Osteoblast (primary cell): ENCODE results near the gene EPHB2. TPM values are rescaled to one million over a fixed set of nuclear protein-coding genes. Genes with fewer than 3 reads are reported as not detected.

Experiments
- DNase-seq: peaks from one replicate; pipeline ENCODE4 v3.0.0; 2011; ENCODE audit warnings: low spot score, mixed read lengths; ENCODE audit not compliant: insufficient read length; ENCODE audit errors: missing footprints
- H2AFZ ChIP-seq: 2 replicates; pipeline ENCODE4 v1.6.0; 2011; ENCODE audit warnings: mild to moderate bottlenecking, low read length
- H3K27ac ChIP-seq: 2 replicates; pipeline ENCODE4 v1.5.1; 2011; ENCODE audit warnings: mild to moderate bottlenecking, low read depth, low read length, moderate library complexity
- H3K27me3 ChIP-seq: 2 replicates; pipeline ENCODE4 v1.6.0; 2012; ENCODE audit warnings: mild to moderate bottlenecking, control low read depth, inconsistent platforms, low read length, moderate library complexity; ENCODE audit not compliant: insufficient read depth
- H3K36me3 ChIP-seq: 2 replicates; pipeline ENCODE4 v1.5.1; 2011; ENCODE audit warnings: mild to moderate bottlenecking, low read length, control low read depth, moderate library complexity; ENCODE audit not compliant: insufficient read depth
- H3K4me1 ChIP-seq: 2 replicates; pipeline ENCODE4 v1.5.1; 2011; ENCODE audit warnings: mild to moderate bottlenecking, low read length, control low read depth, moderate library complexity; ENCODE audit not compliant: insufficient read depth
- H3K4me2 ChIP-seq: 2 replicates; pipeline ENCODE4 v1.6.0; 2011; ENCODE audit warnings: mild to moderate bottlenecking, low read length; ENCODE audit not compliant: insufficient read depth
- H3K4me3 ChIP-seq: fragments of 200-600 bp; sonication (generic); 3 replicates; pipeline ENCODE4 v1.5.1; 2012; ENCODE audit warnings: mild to moderate bottlenecking, low read length, inconsistent platforms; ENCODE audit not compliant: insufficient read depth
- H3K79me2 ChIP-seq: 2 replicates; pipeline ENCODE4 v1.6.0; 2012; ENCODE audit warnings: mild to moderate bottlenecking, low read length, control low read depth, inconsistent platforms; ENCODE audit not compliant: insufficient read depth
- H3K9me3 ChIP-seq: 2 replicates; pipeline ENCODE4 v1.5.1; 2011; ENCODE audit warnings: low read depth, low read length, control low read depth
- H4K20me1 ChIP-seq: 2 replicates; pipeline ENCODE4 v1.6.0; 2012; ENCODE audit warnings: mild to moderate bottlenecking, low read length, control low read depth; ENCODE audit not compliant: insufficient read depth
- total RNA-seq: library from RNA; depleted of rRNA; stranded (reverse); fragments of >200 nt; gene quantifications from 2 replicates; pipeline ENCODE4 v1.2.3, GENCODE V29; 2012
- TF ChIP-seq, protein P1 (sequence below): IDR thresholded peaks from 2 replicates; pipeline ENCODE4 v1.5.1; 2011; ENCODE audit warnings: mild to moderate bottlenecking, low read depth, low read length, moderate library complexity; ENCODE audit errors: extremely low read depth

Gene EPHB2
- total RNA-seq, 1 donor, result 8.7 TPM

DNA sequence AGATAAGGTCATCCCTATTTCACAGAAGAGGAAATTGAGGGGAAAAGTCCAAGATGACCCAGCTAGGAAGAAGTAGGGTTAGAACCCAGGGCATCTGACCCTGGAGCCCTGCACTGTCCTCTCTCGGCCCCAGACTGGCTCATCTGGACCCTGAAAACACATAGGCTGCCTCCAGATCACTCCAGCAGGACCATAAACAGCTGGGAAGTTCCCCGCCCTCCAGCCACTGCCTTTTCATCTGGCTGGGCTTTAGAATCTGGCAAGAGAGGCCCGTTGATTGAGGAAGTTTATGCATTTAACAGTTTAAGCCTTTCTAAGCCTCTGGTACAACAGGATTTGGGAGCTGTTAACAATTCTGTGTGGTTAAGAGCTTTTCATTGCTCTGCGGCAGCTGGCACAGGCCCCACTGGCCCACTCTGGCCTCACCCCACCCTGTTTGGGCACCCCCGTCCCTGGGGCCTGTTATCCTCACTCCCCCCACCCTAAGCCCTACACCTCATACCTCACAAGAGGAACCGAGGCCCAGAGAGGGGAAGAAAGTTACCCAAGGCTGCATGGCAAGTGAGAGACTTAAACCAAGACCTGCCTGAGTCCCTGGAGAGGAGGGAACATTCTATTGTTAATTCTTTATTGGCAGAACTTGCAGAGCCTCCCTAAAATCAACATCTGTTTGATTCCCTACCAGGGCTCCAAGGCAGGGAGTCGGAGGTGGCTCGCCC is 84.2 kb downstream of the EPHB2 start:
- H3K4me3 ChIP-seq, result no peak overlapping the region
- no peak for DNase-seq
- H3K4me2 ChIP-seq, result no peak overlapping the region
- TF ChIP-seq, protein P1, sequence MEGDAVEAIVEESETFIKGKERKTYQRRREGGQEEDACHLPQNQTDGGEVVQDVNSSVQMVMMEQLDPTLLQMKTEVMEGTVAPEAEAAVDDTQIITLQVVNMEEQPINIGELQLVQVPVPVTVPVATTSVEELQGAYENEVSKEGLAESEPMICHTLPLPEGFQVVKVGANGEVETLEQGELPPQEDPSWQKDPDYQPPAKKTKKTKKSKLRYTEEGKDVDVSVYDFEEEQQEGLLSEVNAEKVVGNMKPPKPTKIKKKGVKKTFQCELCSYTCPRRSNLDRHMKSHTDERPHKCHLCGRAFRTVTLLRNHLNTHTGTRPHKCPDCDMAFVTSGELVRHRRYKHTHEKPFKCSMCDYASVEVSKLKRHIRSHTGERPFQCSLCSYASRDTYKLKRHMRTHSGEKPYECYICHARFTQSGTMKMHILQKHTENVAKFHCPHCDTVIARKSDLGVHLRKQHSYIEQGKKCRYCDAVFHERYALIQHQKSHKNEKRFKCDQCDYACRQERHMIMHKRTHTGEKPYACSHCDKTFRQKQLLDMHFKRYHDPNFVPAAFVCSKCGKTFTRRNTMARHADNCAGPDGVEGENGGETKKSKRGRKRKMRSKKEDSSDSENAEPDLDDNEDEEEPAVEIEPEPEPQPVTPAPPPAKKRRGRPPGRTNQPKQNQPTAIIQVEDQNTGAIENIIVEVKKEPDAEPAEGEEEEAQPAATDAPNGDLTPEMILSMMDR, result no peak
- H3K9me3 ChIP-seq, result no peaks in the 10 kb centered on the region
- no peaks in the 10 kb centered on the region for H4K20me1 ChIP-seq
- H3K4me1 ChIP-seq, result peaks cover 5% of the 10 kb centered on the region
- no peak overlapping the region for H2AFZ ChIP-seq
- no peaks in the 10 kb centered on the region for H3K27me3 ChIP-seq
- no peaks in the 10 kb centered on the region for H3K79me2 ChIP-seq
- H3K36me3 ChIP-seq, result no peaks in the 10 kb centered on the region
- H3K27ac ChIP-seq, result no peak overlapping the region

DNA sequence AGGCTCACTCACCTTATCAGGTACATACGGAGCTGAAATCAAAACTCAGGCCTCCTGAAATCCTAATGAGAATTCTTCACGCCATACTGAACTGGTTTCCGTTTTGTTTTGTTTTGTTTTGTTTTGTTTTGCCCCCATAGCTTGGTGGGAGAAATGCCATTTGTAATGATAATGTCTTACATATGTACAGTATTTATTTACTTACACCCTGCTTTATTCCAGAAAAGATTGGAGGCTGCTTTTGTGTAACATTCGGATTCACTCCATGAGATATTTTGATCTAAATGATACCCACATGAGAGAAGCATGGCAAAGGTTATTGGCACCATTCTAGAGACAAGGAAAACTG is 84.7 kb downstream of the EPHB2 start:
- Histone ChIP-seq H3K4me3 (no peak overlapping the region), H4K20me1 (no peaks in the 10 kb centered on the region), H3K27ac (no peak overlapping the region), H3K4me2 (no peak overlapping the region), H3K79me2 (no peaks in the 10 kb centered on the region), H3K27me3 (no peaks in the 10 kb centered on the region), H3K4me1 (peaks cover 5% of the 10 kb centered on the region), H2AFZ (no peak overlapping the region), H3K9me3 (no peaks in the 10 kb centered on the region), H3K36me3 (no peaks in the 10 kb centered on the region)
- TF ChIP-seq, protein P1, result no peak
- no peak for DNase-seq

DNA sequence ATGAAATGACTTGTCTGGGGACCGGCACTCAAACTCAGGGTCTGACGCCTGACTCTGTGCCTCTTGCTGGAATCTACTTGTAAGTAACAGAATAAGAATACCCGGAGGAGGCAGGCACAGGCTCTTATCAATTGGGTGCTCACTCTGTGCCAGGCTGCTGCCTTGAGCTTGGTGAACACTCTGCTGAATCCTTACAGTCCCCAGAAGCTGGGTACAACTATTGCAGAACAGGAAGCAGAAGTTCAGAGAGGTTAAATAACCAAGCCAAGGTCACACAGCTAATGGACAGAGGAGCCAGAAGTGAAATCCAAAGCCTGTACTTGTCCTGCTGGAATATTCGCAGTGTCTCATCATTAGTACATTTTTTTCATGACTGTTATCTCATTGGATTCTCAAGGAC is 86.0 kb downstream of the EPHB2 start:
- H3K79me2 ChIP-seq, result no peaks in the 10 kb centered on the region
- H2AFZ ChIP-seq, result no peak overlapping the region
- H4K20me1 ChIP-seq, result no peaks in the 10 kb centered on the region
- TF ChIP-seq, protein P1, result no peak
- H3K4me1 ChIP-seq, result peaks cover 5% of the 10 kb centered on the region
- no peak for DNase-seq
- H3K27me3 ChIP-seq, result no peaks in the 10 kb centered on the region
- H3K9me3 ChIP-seq, result no peaks in the 10 kb centered on the region
- no peak overlapping the region for H3K4me2 ChIP-seq
- no peaks in the 10 kb centered on the region for H3K36me3 ChIP-seq
- no peak overlapping the region for H3K27ac ChIP-seq
- H3K4me3 ChIP-seq, result no peak overlapping the region

DNA sequence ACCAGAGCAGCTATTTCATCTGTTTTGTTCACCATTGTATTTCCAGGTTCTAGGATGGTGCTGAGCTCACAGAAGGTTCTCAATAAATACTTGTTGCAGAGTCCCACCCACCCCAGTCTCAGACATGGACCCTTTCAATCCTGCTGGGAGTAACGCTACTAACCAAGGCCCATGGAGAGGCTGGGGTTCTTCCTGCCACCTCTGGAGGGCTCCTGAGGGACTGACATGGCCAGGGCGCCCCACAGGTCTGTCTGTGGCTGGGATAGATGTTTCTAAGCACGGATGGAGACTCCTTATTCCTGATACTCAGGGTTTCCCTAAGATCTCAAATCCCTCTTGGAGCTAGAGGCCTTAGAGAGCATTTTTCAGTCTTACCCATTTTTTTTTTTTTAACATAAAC is 87.4 kb downstream of the EPHB2 start:
- TF ChIP-seq, protein P1, result no peak
- H3K36me3 ChIP-seq, result no peaks in the 10 kb centered on the region

More for the DNA sequence above, 87.4 kb downstream of the EPHB2 start:
- Histone ChIP-seq H3K27ac (no peak overlapping the region), H4K20me1 (no peaks in the 10 kb centered on the region), H3K4me3 (no peak overlapping the region), H3K9me3 (no peaks in the 10 kb centered on the region), H3K4me2 (no peak overlapping the region), H3K4me1 (peaks cover 5% of the 10 kb centered on the region), H3K79me2 (no peaks in the 10 kb centered on the region), H2AFZ (no peak overlapping the region), H3K27me3 (no peaks in the 10 kb centered on the region)
- DNase-seq, result no peak
